DND-41 (cell line): ENCODE results near the gene IRF6.

Experiments
- CTCF ChIP-seq: IDR thresholded peaks from 2 replicates; pipeline ENCODE4 v1.5.1; 2012; ENCODE audit warnings: borderline replicate concordance, low read length, moderate library complexity, mild to moderate bottlenecking; ENCODE audit not compliant: poor library complexity, severe bottlenecking; ENCODE audit errors: extremely low read depth
- EZH2 ChIP-seq: IDR thresholded peaks from 3 replicates; pipeline ENCODE4 v1.6.1; 2012; ENCODE audit warnings: borderline replicate concordance, low read depth, mild to moderate bottlenecking, moderate library complexity, low read length, inconsistent platforms; ENCODE audit not compliant: severe bottlenecking

GRCh38 chr1:209816923-209817322 lies 11.0 kb upstream of the IRF6 start:
- TF ChIP-seq EZH2 (no peak), CTCF (no peak)
